H9 (cell line): ENCODE data around the gene GATA3. TPM values are rescaled to one million over a fixed set of nuclear protein-coding genes. Genes with fewer than 3 reads are reported as not detected.
A peak's percentile ranks its signal among the peaks of the same experiment; 100 is the strongest.

Source experiments
- DNase-seq: peaks from one replicate; pipeline ENCODE4 v3.0.0-alpha.2; 2017
- H2AFZ ChIP-seq: one replicate; pipeline ENCODE4 v1.6.1; 2013; ENCODE audit warnings: mild to moderate bottlenecking, low read length, control low read depth, moderate library complexity
- H2AK5ac ChIP-seq: 2 replicates; pipeline ENCODE4 v1.6.1; 2013; ENCODE audit warnings: low read length, control low read depth, mixed read lengths; ENCODE audit not compliant: insufficient read length
- H2BK120ac ChIP-seq: one replicate; pipeline ENCODE4 v1.6.1; 2013; ENCODE audit warnings: low read depth, mild to moderate bottlenecking, low read length, control low read depth, inconsistent platforms; ENCODE audit not compliant: poor library complexity, severe bottlenecking
- H2BK12ac ChIP-seq: 2 replicates; pipeline ENCODE4 v1.6.1; 2013; ENCODE audit warnings: low read length, control low read depth, mixed read lengths, low read depth; ENCODE audit not compliant: insufficient read length
- H2BK15ac ChIP-seq: 2 replicates; pipeline ENCODE4 v1.6.1; 2013; ENCODE audit warnings: low read depth, low read length, control low read depth
- H2BK20ac ChIP-seq: one replicate; pipeline ENCODE4 v1.6.1; 2013; ENCODE audit warnings: low read depth, mild to moderate bottlenecking, low read length, control low read depth, inconsistent platforms; ENCODE audit not compliant: poor library complexity, severe bottlenecking
- H2BK5ac ChIP-seq: 2 replicates; pipeline ENCODE4 v1.6.1; 2013; ENCODE audit warnings: low read length, control low read depth, mixed read lengths; ENCODE audit not compliant: insufficient read length
- H3K14ac ChIP-seq: 2 replicates; pipeline ENCODE4 v1.6.1; 2013; ENCODE audit warnings: low read length, control low read depth; ENCODE audit not compliant: insufficient read depth
- H3K18ac ChIP-seq: 2 replicates; pipeline ENCODE4 v1.6.1; 2013; ENCODE audit warnings: low read depth, mild to moderate bottlenecking, mixed read lengths, low read length, control low read depth; ENCODE audit not compliant: insufficient read length
- H3K23ac ChIP-seq: 2 replicates; pipeline ENCODE4 v1.6.1; 2013; ENCODE audit warnings: low read length, control low read depth, mixed read lengths, low read depth; ENCODE audit not compliant: insufficient read length
- H3K23me2 ChIP-seq: 2 replicates; pipeline ENCODE4 v1.6.1; 2013; ENCODE audit warnings: low read depth, mild to moderate bottlenecking, mixed read lengths, low read length, control low read depth; ENCODE audit not compliant: insufficient read length, poor library complexity, severe bottlenecking
- H3K27ac ChIP-seq: 2 replicates; pipeline ENCODE4 v1.5.1; 2013; ENCODE audit warnings: low read length, control low read depth, mixed read lengths, low read depth; ENCODE audit not compliant: insufficient read length
- H3K27me3 ChIP-seq: 2 replicates; pipeline ENCODE4 v1.6.1; 2013; ENCODE audit warnings: low read length, control low read depth, inconsistent platforms; ENCODE audit not compliant: insufficient read depth
- H3K4ac ChIP-seq: 2 replicates; pipeline ENCODE4 v1.6.1; 2013; ENCODE audit warnings: low read depth, mild to moderate bottlenecking, control low read depth, inconsistent platforms, low read length, moderate library complexity
- H3K4me1 ChIP-seq: 2 replicates; pipeline ENCODE4 v1.6.1; 2013; ENCODE audit warnings: low read length, control low read depth, inconsistent platforms; ENCODE audit not compliant: insufficient read depth
- H3K4me2 ChIP-seq: 2 replicates; pipeline ENCODE4 v1.6.1; 2013; ENCODE audit warnings: low read length, control low read depth, mixed read lengths; ENCODE audit not compliant: insufficient read length, insufficient read depth
- H3K56ac ChIP-seq: 2 replicates; pipeline ENCODE4 v1.6.1; 2013; ENCODE audit warnings: low read depth, mild to moderate bottlenecking, mixed read lengths, low read length, control low read depth; ENCODE audit not compliant: insufficient read length
- H3K79me1 ChIP-seq: 2 replicates; pipeline ENCODE4 v1.6.1; 2013; ENCODE audit warnings: low read depth, mild to moderate bottlenecking, moderate library complexity, low read length, control low read depth, inconsistent platforms; ENCODE audit not compliant: insufficient read depth, poor library complexity, severe bottlenecking
- H3K79me2 ChIP-seq: 2 replicates; pipeline ENCODE4 v1.6.1; 2013; ENCODE audit warnings: low read length, control low read depth, inconsistent platforms; ENCODE audit not compliant: insufficient read depth
- H3K9ac ChIP-seq: 2 replicates; pipeline ENCODE4 v1.6.1; 2013; ENCODE audit warnings: low read length, control low read depth, mixed read lengths; ENCODE audit not compliant: insufficient read length; ENCODE audit errors: extremely low read depth
- H3K9me3 ChIP-seq: one replicate; pipeline ENCODE4 v1.6.1; 2013; ENCODE audit warnings: low read depth, low read length, inconsistent platforms; ENCODE audit not compliant: control insufficient read depth
- H3T11ph ChIP-seq: one replicate; pipeline ENCODE4 v1.6.1; 2013; ENCODE audit warnings: mild to moderate bottlenecking, low read length, control low read depth, inconsistent platforms
- H4K20me1 ChIP-seq: one replicate; pipeline ENCODE4 v1.6.1; 2013; ENCODE audit not compliant: control insufficient read depth, insufficient read length, insufficient read depth
- H4K5ac ChIP-seq: 2 replicates; pipeline ENCODE4 v1.6.1; 2013; ENCODE audit warnings: low read depth, mild to moderate bottlenecking, mixed read lengths, low read length, control low read depth; ENCODE audit not compliant: insufficient read length
- H4K8ac ChIP-seq: replicated peaks from 2 replicates; pipeline ENCODE4 v1.6.1; 2013; ENCODE audit warnings: low read length, control low read depth, mixed read lengths, low read depth; ENCODE audit not compliant: insufficient read length
- H4K91ac ChIP-seq: 2 replicates; pipeline ENCODE4 v1.6.1; 2013; ENCODE audit warnings: low read depth, mild to moderate bottlenecking, moderate library complexity, mixed read lengths, low read length, control low read depth; ENCODE audit not compliant: insufficient read length
- H3K27ac Mint-ChIP-seq, 3 experiments: 2 replicates in 2 of 3; 3 replicates in 1 of 3; pipeline ENCODE4 v1.8.0; 2020 to 2021; ENCODE audit warnings: mixed read lengths in 3 of 3, mild to moderate bottlenecking in 1 of 3, moderate library complexity in 1 of 3
- H3K27me3 Mint-ChIP-seq: 2 replicates; pipeline ENCODE4 v1.8.0; 2021; ENCODE audit warnings: low read depth, mild to moderate bottlenecking, moderate library complexity, mixed read lengths
- H3K36me3 Mint-ChIP-seq, 3 experiments: 2 replicates in 2 of 3; 3 replicates in 1 of 3; pipeline ENCODE4 v1.8.0; 2020 to 2021; ENCODE audit warnings: low read depth in 3 of 3, mixed read lengths in 3 of 3; ENCODE audit not compliant: insufficient read depth in 1 of 3
- H3K4me1 Mint-ChIP-seq, 2 experiments: 2 replicates each; pipeline ENCODE4 v1.8.0; 2020; ENCODE audit warnings: mixed read lengths in 2 of 2
- H3K4me3 Mint-ChIP-seq, 2 experiments: 2 replicates in 1 of 2; 3 replicates in 1 of 2; pipeline ENCODE4 v1.8.0; 2020 to 2021; ENCODE audit warnings: mild to moderate bottlenecking in 2 of 2, mixed read lengths in 2 of 2, moderate library complexity in 1 of 2
- H3K9me3 Mint-ChIP-seq, 2 experiments: 2 replicates in 1 of 2; 3 replicates in 1 of 2; pipeline ENCODE4 v1.8.0; 2020; ENCODE audit warnings: mild to moderate bottlenecking in 2 of 2, mixed read lengths in 2 of 2, moderate library complexity in 1 of 2
- WGBS: extraction: QIAGEN DNeasy Blood & Tissue Kit; methylation state at CpG from one replicate; pipeline ENCODE4 v1.1.7; 2013; ENCODE audit warnings: missing lambda C conversion rate, low lambda C conversion rate, mixed read lengths; ENCODE audit not compliant: insufficient read length; ENCODE audit errors: extremely low coverage; 5-methylcytosine and 5-hydroxymethylcytosine counted together
- total RNA-seq: library from RNA; stranded (reverse); gene quantifications from 2 replicates; pipeline ENCODE4 v1.2.1, GENCODE V29; 2021
- TF ChIP-seq, protein P1 (sequence below): fragments of 200-600 bp; sonication (generic); conservative IDR thresholded peaks from 3 replicates; pipeline ENCODE4 v1.8.0; 2021; ENCODE audit warnings: antibody characterized with exemption, mild to moderate bottlenecking

Gene GATA3
- total RNA-seq, 1 experiment from 2014 or later: 0.31 TPM

DNA sequence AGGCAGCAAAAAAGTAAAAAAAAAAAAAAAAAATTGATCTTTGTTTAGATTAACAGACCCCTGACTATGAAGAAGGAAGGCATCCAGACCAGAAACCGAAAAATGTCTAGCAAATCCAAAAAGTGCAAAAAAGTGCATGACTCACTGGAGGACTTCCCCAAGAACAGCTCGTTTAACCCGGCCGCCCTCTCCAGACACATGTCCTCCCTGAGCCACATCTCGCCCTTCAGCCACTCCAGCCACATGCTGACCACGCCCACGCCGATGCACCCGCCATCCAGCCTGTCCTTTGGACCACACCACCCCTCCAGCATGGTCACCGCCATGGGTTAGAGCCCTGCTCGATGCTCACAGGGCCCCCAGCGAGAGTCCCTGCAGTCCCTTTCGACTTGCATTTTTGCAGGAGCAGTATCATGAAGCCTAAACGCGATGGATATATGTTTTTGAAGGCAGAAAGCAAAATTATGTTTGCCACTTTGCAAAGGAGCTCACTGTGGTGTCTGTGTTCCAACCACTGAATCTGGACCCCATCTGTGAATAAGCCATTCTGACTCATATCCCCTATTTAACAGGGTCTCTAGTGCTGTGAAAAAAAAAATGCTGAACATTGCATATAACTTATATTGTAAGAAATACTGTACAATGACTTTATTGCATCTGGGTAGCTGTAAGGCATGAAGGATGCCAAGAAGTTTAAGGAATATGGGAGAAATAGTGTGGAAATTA is 19.4 kb downstream of the GATA3 start:
- no CpG with 5 or more reads among the region's 15 CpGs for WGBS
- H4K8ac ChIP-seq: no peak overlapping the region
- no peaks in the 10 kb centered on the region for H3K23me2 ChIP-seq
- no peak overlapping the region for H2BK5ac ChIP-seq
- H2AFZ ChIP-seq: no peak overlapping the region
- H4K91ac ChIP-seq: no peak overlapping the region
- H2BK20ac ChIP-seq: no peak overlapping the region
- H3K23ac ChIP-seq: no peak overlapping the region
- H3K4ac ChIP-seq: no peak overlapping the region
- H3K4me3 Mint-ChIP-seq: no peak overlapping the region
- H3K79me1 ChIP-seq: no peaks in the 10 kb centered on the region
- no peak overlapping the region for H2BK120ac ChIP-seq
- no peaks in the 10 kb centered on the region; the same call in 1 of the 2 replicates for H3K27me3 ChIP-seq
- 0 out of 7 replicates have a peak overlapping the region, but pooled peaks of 1 of the 3 experiments have one; percentile 34 for H3K27ac Mint-ChIP-seq
- H3K14ac ChIP-seq: no peak overlapping the region
- H4K5ac ChIP-seq: no peak overlapping the region
- H3K27me3 Mint-ChIP-seq: peaks cover 31% of the 10 kb centered on the region
- no peaks in the 10 kb centered on the region for H4K20me1 ChIP-seq
- no peak overlapping the region for H3K18ac ChIP-seq
- 0 out of 5 replicates have a peak, but pooled peaks cover 0 to 2% of the 10 kb centered on the region in 2 experiments for H3K9me3 Mint-ChIP-seq
- no peak overlapping the region for H3K9ac ChIP-seq
- no peak overlapping the region for H3K56ac ChIP-seq
- no peak overlapping the region for H2BK12ac ChIP-seq
- H3K4me1 Mint-ChIP-seq: peaks cover 27 to 43% of the 10 kb centered on the region in 2 experiments
- no peaks in the 10 kb centered on the region for H3K79me2 ChIP-seq
- TF ChIP-seq, protein P1, sequence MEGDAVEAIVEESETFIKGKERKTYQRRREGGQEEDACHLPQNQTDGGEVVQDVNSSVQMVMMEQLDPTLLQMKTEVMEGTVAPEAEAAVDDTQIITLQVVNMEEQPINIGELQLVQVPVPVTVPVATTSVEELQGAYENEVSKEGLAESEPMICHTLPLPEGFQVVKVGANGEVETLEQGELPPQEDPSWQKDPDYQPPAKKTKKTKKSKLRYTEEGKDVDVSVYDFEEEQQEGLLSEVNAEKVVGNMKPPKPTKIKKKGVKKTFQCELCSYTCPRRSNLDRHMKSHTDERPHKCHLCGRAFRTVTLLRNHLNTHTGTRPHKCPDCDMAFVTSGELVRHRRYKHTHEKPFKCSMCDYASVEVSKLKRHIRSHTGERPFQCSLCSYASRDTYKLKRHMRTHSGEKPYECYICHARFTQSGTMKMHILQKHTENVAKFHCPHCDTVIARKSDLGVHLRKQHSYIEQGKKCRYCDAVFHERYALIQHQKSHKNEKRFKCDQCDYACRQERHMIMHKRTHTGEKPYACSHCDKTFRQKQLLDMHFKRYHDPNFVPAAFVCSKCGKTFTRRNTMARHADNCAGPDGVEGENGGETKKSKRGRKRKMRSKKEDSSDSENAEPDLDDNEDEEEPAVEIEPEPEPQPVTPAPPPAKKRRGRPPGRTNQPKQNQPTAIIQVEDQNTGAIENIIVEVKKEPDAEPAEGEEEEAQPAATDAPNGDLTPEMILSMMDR: no peak
- no peaks in the 10 kb centered on the region for H3K9me3 ChIP-seq
- H3K36me3 Mint-ChIP-seq: peaks cover 0 to 5% (median 0%) of the 10 kb centered on the region in 3 experiments; a peak in 1 of 7 replicates
- H2AK5ac ChIP-seq: no peak overlapping the region
- H2BK15ac ChIP-seq: no peak overlapping the region
- H3T11ph ChIP-seq: no peak overlapping the region
- no peak for DNase-seq
- no peak overlapping the region for H3K27ac ChIP-seq
- peaks cover 3% of the 10 kb centered on the region; the same call in 1 of the 2 replicates for H3K4me1 ChIP-seq
- no peak overlapping the region for H3K4me2 ChIP-seq
